Panc1 (cell line): ENCODE results near the gene DYRK2. TPM values are rescaled to one million over a fixed set of nuclear protein-coding genes. Genes with fewer than 3 reads are reported as not detected.

Source experiments
- ATAC-seq: fragments of 200-7000 bp; cut with Tn5 transposase; 2 replicates; pipeline ENCODE4 v1.9.1; 2020; ENCODE audit warnings: mild to moderate bottlenecking, moderate library complexity
- BruUV-seq: library from RNA; stranded (reverse); fragments of 400-500 nt; replicated peaks from 2 replicates; lab custom pipeline; 2021; lab: Mats Ljungman, UMichigan
- CTCF ChIA-PET: fragments of 300-600 bp; sonication (Branson Sonifier 250); formaldehyde crosslinking; loops from one replicate; lab custom pipeline; 2022; ENCODE audit warnings: antibody characterized with exemption; lab: Charles Lee
- POLR2A ChIA-PET: fragments of 300-600 bp; sonication (Branson Sonifier 250); formaldehyde crosslinking; loops from one replicate; lab custom pipeline; 2022; ENCODE audit warnings: antibody characterized with exemption; lab: Charles Lee
- DNase-seq: peaks from one replicate; pipeline ENCODE4 v3.0.0-alpha.2; 2010; ENCODE audit warnings: low read depth, low spot score
- H3K27ac ChIP-seq: 2 replicates; pipeline ENCODE4 v1.5.1; 2011; ENCODE audit warnings: mild to moderate bottlenecking, low read length, inconsistent platforms
- H3K27me3 ChIP-seq: fragments of 200-500 bp; sonication (Bioruptor generic); 2 replicates; pipeline ENCODE4 v1.6.0; 2014; ENCODE audit warnings: low read length, inconsistent platforms; ENCODE audit not compliant: control insufficient read depth, insufficient read depth
- H3K36me3 ChIP-seq: fragments of 200-500 bp; sonication (Bioruptor generic); 2 replicates; pipeline ENCODE4 v1.5.1; 2014; ENCODE audit warnings: inconsistent platforms, mild to moderate bottlenecking, low read length, moderate library complexity; ENCODE audit not compliant: control insufficient read depth, insufficient read depth
- H3K4me1 ChIP-seq: 2 replicates; pipeline ENCODE4 v1.5.1; 2011; ENCODE audit warnings: inconsistent platforms, mild to moderate bottlenecking, low read length, moderate library complexity; ENCODE audit not compliant: control insufficient read depth, insufficient read depth
- H3K4me3 ChIP-seq, 2 experiments: 2 replicates each; pipeline ENCODE4 v1.5.1; 2011 to 2012; ENCODE audit warnings: low read depth in 2 of 2, low read length in 2 of 2, mild to moderate bottlenecking in 2 of 2, inconsistent platforms in 1 of 2, moderate library complexity in 1 of 2
- H3K9me3 ChIP-seq: fragments of 200-500 bp; sonication (Bioruptor generic); 2 replicates; pipeline ENCODE4 v1.5.1; 2014; ENCODE audit warnings: low read depth, mild to moderate bottlenecking, inconsistent platforms, low read length, moderate library complexity; ENCODE audit not compliant: control insufficient read depth, insufficient read depth
- CTCF ChIP-seq: fragments of 450-650 bp; IDR thresholded peaks from 2 replicates; pipeline ENCODE4 v1.5.1; 2017; ENCODE audit warnings: mild to moderate bottlenecking
- POLR2AphosphoS5 ChIP-seq: IDR thresholded peaks from 2 replicates; pipeline ENCODE4 v1.6.1; 2012; ENCODE audit warnings: mild to moderate bottlenecking, low read depth, low read length, moderate library complexity
- REST ChIP-seq, 2 experiments: IDR thresholded peaks; 2 replicates each; pipeline ENCODE4 v1.6.1; 2011 to 2012; ENCODE audit warnings: low read depth in 2 of 2, control low read depth in 1 of 2, low read length in 1 of 2, mild to moderate bottlenecking in 1 of 2, moderate library complexity in 1 of 2; ENCODE audit not compliant: insufficient read depth in 1 of 2
- SIN3A ChIP-seq: IDR thresholded peaks from 2 replicates; pipeline ENCODE4 v1.6.1; 2012; ENCODE audit warnings: low read depth, mild to moderate bottlenecking, low read length, moderate library complexity, borderline replicate concordance; ENCODE audit not compliant: insufficient read depth
- TCF7L2 ChIP-seq: IDR thresholded peaks from 2 replicates; pipeline ENCODE4 v1.6.1; 2011; ENCODE audit warnings: mild to moderate bottlenecking, low read depth, low read length, inconsistent platforms
- in situ Hi-C: cut with HindIII; loops from 2 replicates; pipeline ENCODE4 v1.10.0; 2016; ENCODE audit warnings: low sequenced_read_pairs, low pct_unique_long_range_greater_than_20kb
- intact Hi-C: fragments of 100-400 bp; cut with micrococcal nuclease; formaldehyde crosslinking; loops from one replicate; pipeline ENCODE4 v1.10.0; 2022; ENCODE audit not compliant: unreplicated experiment
- total RNA-seq: library from RNA; stranded (reverse); gene quantifications from one replicate; pipeline ENCODE4 v1.2.1, GENCODE V29; 2021; ENCODE audit not compliant: unreplicated experiment

The DYRK2 gene
- total RNA-seq, 1 experiment from 2014 or later = 9.9 TPM

- BruUV-seq = no TSS peak
- ChIA-PET CTCF (no interaction called here), POLR2A (interaction anchor here (0.7 kb wide), 1 partner anchor 278 kb away, joined by 4 read pairs; no protein-coding TSS in a partner anchor)
- no peaks in the 10 kb centered on the region for H3K9me3 ChIP-seq
- no peaks in the 10 kb centered on the region for H3K4me1 ChIP-seq
- intact Hi-C loops = no loop called here
- no peaks in the 10 kb centered on the region for H3K36me3 ChIP-seq
- in situ Hi-C loops = no loop called here
- no peak for TF ChIP-seq SIN3A
- no peak for TF ChIP-seq CTCF
- no peak for TF ChIP-seq REST (IDR thresholded peaks at IDR 0.05; ENCODE audit: insufficient read depth in 1 of 2, low read depth in 2 of 2, low read length in 1 of 2)
- no peak for TF ChIP-seq POLR2AphosphoS5
- no peak for TF ChIP-seq TCF7L2
- DNase-seq = no peak
- no peak overlapping the region for H3K4me3 ChIP-seq
- H3K27me3 ChIP-seq = no peaks in the 10 kb centered on the region; the same call in 1 of the 2 replicates
- no peak for ATAC-seq
- H3K27ac ChIP-seq = no peak overlapping the region
Measured at GRCh38 chr12:67690656-67691055, 42.1 kb downstream of the DYRK2 start.

GRCh38 chr12:67691220-67691619, 42.7 kb downstream of the DYRK2 start:
- no peaks in the 10 kb centered on the region; the same call in 1 of the 2 replicates for H3K27me3 ChIP-seq
- DNase-seq (no peak), ATAC-seq (no peak)
- H3K36me3 ChIP-seq = no peaks in the 10 kb centered on the region
- no peak overlapping the region for H3K27ac ChIP-seq
- TF ChIP-seq TCF7L2 (no peak), SIN3A (no peak), CTCF (no peak), REST (IDR thresholded peaks at IDR 0.05; ENCODE audit: insufficient read depth in 1 of 2, low read depth in 2 of 2, low read length in 1 of 2) (no peak), POLR2AphosphoS5 (no peak)
- intact Hi-C loops (no loop called here), in situ Hi-C loops (no loop called here)
- BruUV-seq = no TSS peak
- CTCF ChIA-PET = no interaction called here
- H3K4me1 ChIP-seq = no peaks in the 10 kb centered on the region
- H3K9me3 ChIP-seq = no peaks in the 10 kb centered on the region
- H3K4me3 ChIP-seq = no peak overlapping the region
- POLR2A ChIA-PET = no interaction called here
